HEK293 (cell line): ENCODE results near the gene APBB2.

Experiments
- CTCF ChIP-seq: fragments of 450-650 bp; formaldehyde crosslinking; IDR thresholded peaks from 2 replicates; pipeline ENCODE4 v1.5.1; 2016; ENCODE audit warnings: missing biosample characterization, missing genetic modification characterization
- ZNF174 ChIP-seq: fragments of 450-650 bp; formaldehyde crosslinking; IDR thresholded peaks from 2 replicates; pipeline ENCODE4 v1.5.0; 2017; ENCODE audit warnings: missing biosample characterization, mild to moderate bottlenecking, missing genetic modification characterization
- ZNF324 ChIP-seq: fragments of 450-650 bp; formaldehyde crosslinking; IDR thresholded peaks from 2 replicates; pipeline ENCODE4 v1.5.1; 2016; ENCODE audit warnings: missing biosample characterization, missing genetic modification characterization
- ZNF600 ChIP-seq: fragments of 450-650 bp; formaldehyde crosslinking; IDR thresholded peaks from 2 replicates; pipeline ENCODE4 v1.5.1; 2016; ENCODE audit warnings: missing biosample characterization, missing genetic modification characterization
- ZNF645 ChIP-seq: fragments of 450-650 bp; formaldehyde crosslinking; IDR thresholded peaks from 2 replicates; pipeline ENCODE4; 2016; ENCODE audit warnings: missing biosample characterization, missing genetic modification characterization
- ZNF785 ChIP-seq: fragments of 450-650 bp; formaldehyde crosslinking; IDR thresholded peaks from 2 replicates; pipeline ENCODE4 v1.5.1; 2016; ENCODE audit warnings: missing biosample characterization, missing genetic modification characterization

- TF ChIP-seq ZNF600 (tag by site-specific recombination), result no peak
- no peak for TF ChIP-seq ZNF324
- TF ChIP-seq ZNF785 (tag by site-specific recombination), result no peak
- no peak for TF ChIP-seq ZNF174 (tag by site-specific recombination)
- TF ChIP-seq CTCF (tag by site-specific recombination), result no peak
- no peak for TF ChIP-seq ZNF645 (tag by site-specific recombination)
These were observed 102.6 kb downstream of the APBB2 start for GRCh38 chr4:41111791-41112190.
